Calu3 (cell line): ENCODE results near the gene CLBA1. TPM values are rescaled to one million over a fixed set of nuclear protein-coding genes. Genes with fewer than 3 reads are reported as not detected.
"Not testable (repeated sequence)": the region's sequence is repeated elsewhere in the genome, so short reads cannot be mapped to it uniquely, and the experiment has no call there.

Experiments
- BruUV-seq: library from RNA; stranded (reverse); fragments of 400-500 nt; replicated peaks from 2 replicates; lab custom pipeline; 2021; lab: Mats Ljungman, UMichigan
- CTCF ChIA-PET: fragments of 300-600 bp; sonication (Branson Sonifier 250); formaldehyde crosslinking; loops from one replicate; lab custom pipeline; 2022; ENCODE audit warnings: antibody characterized with exemption; lab: Charles Lee
- DNase-seq: peaks from one replicate; pipeline ENCODE4 v3.0.0; 2022
- H3K27ac Mint-ChIP-seq: one replicate; pipeline ENCODE4 v1.8.0; 2022; ENCODE audit warnings: mixed read lengths; ENCODE audit not compliant: unreplicated experiment
- H3K27me3 Mint-ChIP-seq: one replicate; pipeline ENCODE4 v1.8.0; 2022; ENCODE audit warnings: mixed read lengths; ENCODE audit not compliant: unreplicated experiment
- H3K36me3 Mint-ChIP-seq: one replicate; pipeline ENCODE4 v1.8.0; 2022; ENCODE audit warnings: mild to moderate bottlenecking, moderate library complexity, mixed read lengths; ENCODE audit not compliant: insufficient read depth, unreplicated experiment
- H3K4me1 Mint-ChIP-seq: one replicate; pipeline ENCODE4 v1.8.0; 2022; ENCODE audit warnings: mild to moderate bottlenecking, low read depth, mixed read lengths; ENCODE audit not compliant: unreplicated experiment
- H3K4me3 Mint-ChIP-seq: one replicate; pipeline ENCODE4 v1.8.0; 2022; ENCODE audit warnings: mild to moderate bottlenecking, low read depth, moderate library complexity, mixed read lengths; ENCODE audit not compliant: unreplicated experiment
- H3K9me3 Mint-ChIP-seq: one replicate; pipeline ENCODE4 v1.8.0; 2022; ENCODE audit warnings: low read depth, mixed read lengths; ENCODE audit not compliant: unreplicated experiment
- intact Hi-C: fragments of 100-400 bp; cut with micrococcal nuclease; formaldehyde crosslinking; loops from one replicate; pipeline ENCODE4 v1.10.0; 2022; ENCODE audit not compliant: unreplicated experiment
- total RNA-seq: library from RNA; stranded (reverse); gene quantifications from 2 replicates; pipeline ENCODE4 v1.2.3, GENCODE V29; 2022
- TF ChIP-seq, protein P1 (sequence below): fragments of 200-600 bp; IDR thresholded peaks from one replicate; pipeline ENCODE4 v1.8.0; 2022; ENCODE audit warnings: antibody characterized with exemption; ENCODE audit not compliant: unreplicated experiment

The CLBA1 gene
- total RNA-seq, 1 experiment from 2014 or later = 12.8 TPM

DNA sequence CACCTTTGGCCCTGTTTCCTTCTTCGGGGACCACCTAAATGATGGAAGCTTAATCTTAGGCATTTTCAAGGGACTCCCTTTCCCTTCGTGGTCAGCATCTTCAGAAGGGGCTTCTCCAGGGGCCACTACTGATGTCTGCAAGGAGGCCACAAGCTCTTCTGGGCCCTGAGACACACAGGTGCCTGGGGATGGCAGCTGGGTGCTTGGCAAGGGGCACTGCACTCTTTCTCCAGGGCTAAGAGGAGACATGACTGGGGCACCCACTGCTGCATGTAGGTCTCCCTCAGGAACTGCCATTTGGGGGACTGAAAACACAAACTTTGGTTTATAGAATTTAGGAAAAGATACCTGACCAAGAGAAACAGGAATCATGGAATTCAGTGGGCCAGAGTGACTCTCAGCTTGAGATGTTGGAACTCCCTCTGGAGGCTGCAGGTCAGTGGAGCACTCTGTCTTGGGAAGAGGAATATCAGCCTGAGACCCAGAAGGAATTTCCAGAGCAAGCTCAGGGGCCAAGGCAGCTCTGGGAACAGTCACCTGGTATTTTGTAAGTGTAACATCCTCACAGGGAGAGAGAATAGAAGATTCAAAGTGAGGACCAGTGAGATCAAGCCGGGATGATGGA lies 45.0 kb upstream of the CLBA1 start:
- H3K36me3 Mint-ChIP-seq = peaks cover 12% of the 10 kb centered on the region
- H3K9me3 Mint-ChIP-seq = no peaks in the 10 kb centered on the region
- H3K27ac Mint-ChIP-seq = no peak overlapping the region
- intact Hi-C loops = no loop called here
- no peak for DNase-seq
- no peaks in the 10 kb centered on the region for H3K27me3 Mint-ChIP-seq
- no TSS peak for BruUV-seq
- no peaks in the 10 kb centered on the region for H3K4me1 Mint-ChIP-seq
- no peak overlapping the region for H3K4me3 Mint-ChIP-seq
- TF ChIP-seq, protein P1, sequence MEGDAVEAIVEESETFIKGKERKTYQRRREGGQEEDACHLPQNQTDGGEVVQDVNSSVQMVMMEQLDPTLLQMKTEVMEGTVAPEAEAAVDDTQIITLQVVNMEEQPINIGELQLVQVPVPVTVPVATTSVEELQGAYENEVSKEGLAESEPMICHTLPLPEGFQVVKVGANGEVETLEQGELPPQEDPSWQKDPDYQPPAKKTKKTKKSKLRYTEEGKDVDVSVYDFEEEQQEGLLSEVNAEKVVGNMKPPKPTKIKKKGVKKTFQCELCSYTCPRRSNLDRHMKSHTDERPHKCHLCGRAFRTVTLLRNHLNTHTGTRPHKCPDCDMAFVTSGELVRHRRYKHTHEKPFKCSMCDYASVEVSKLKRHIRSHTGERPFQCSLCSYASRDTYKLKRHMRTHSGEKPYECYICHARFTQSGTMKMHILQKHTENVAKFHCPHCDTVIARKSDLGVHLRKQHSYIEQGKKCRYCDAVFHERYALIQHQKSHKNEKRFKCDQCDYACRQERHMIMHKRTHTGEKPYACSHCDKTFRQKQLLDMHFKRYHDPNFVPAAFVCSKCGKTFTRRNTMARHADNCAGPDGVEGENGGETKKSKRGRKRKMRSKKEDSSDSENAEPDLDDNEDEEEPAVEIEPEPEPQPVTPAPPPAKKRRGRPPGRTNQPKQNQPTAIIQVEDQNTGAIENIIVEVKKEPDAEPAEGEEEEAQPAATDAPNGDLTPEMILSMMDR = no peak
- CTCF ChIA-PET = no interaction called here

DNA sequence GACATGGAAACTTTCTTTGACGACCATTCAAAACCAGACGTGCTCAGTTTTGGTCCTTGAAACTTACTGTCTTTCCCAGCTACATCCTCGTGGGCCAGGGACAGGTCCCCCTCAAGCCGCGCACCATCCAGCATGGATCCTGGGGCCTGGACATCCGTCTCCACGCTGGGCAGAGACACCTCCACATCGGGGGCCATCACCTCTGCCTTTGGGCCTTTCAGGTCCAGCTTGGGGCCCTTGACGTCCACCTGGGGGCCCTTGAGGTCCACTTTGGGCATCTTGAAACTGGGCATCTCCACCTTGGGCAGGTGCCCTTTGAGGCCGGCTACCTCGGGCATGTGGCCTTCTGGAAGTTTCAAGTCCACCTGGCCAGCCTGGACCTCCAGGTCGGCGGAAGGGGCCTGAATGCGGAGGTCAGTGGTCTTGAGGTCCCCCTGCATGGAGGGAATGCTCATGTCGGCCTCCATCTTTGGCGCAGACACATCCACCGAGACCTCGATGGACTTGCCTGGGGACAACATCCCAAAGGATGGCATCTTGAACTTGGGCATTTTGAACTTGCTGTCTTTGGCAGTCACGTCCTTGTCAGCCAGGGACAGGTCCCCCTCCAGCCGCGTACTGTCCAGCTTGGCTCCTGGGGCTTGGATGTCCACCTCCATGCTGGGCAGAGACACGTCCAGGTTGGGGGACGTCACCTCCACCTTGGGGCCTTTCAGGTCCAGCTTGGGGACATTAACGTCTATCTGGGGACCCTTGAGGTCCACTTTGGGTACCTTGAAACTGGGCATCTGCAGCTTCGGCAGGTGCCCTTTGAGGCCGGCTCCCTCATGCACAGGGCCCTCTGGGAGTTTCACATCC lies 43.9 kb upstream of the CLBA1 start:
- TF ChIP-seq, protein P1 = no peak
- no TSS peak for BruUV-seq
- no peaks in the 10 kb centered on the region for H3K4me1 Mint-ChIP-seq
- no peak for DNase-seq
- H3K36me3 Mint-ChIP-seq = peaks cover 17% of the 10 kb centered on the region
- H3K9me3 Mint-ChIP-seq = no peaks in the 10 kb centered on the region
- H3K4me3 Mint-ChIP-seq = no peak overlapping the region
- intact Hi-C loops = no loop called here
- no peak overlapping the region for H3K27ac Mint-ChIP-seq
- CTCF ChIA-PET = no interaction called here
- H3K27me3 Mint-ChIP-seq = no peaks in the 10 kb centered on the region

DNA sequence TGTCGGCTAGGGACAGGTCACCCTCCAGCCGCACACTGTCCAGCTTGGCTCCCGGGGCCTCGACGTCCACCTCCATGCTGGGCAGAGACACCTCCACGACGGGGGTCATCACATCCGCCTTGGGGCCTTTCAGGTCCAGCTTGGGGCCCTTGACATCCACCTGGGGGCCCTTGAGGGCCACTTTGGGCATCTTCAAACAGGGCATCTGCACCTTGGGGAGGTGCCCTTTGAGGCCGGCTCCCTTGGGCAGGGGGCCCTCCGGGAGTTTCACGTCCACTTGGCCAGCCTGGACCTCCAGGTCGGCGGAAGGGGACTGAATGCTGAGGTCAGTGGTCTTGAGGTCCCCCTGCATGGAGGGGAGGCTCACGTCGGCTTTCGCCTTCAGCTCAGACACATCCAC lies 43.0 kb upstream of the CLBA1 start:
- no peaks in the 10 kb centered on the region for H3K27me3 Mint-ChIP-seq
- no TSS peak for BruUV-seq
- CTCF ChIA-PET = no interaction called here
- H3K4me1 Mint-ChIP-seq = no peaks in the 10 kb centered on the region
- H3K4me3 Mint-ChIP-seq = no peak overlapping the region
- H3K9me3 Mint-ChIP-seq = no peaks in the 10 kb centered on the region
- no peak overlapping the region for H3K27ac Mint-ChIP-seq
- intact Hi-C loops = no loop called here
- DNase-seq = no peak
- TF ChIP-seq, protein P1 = no peak
- H3K36me3 Mint-ChIP-seq = peaks cover 22% of the 10 kb centered on the region

DNA sequence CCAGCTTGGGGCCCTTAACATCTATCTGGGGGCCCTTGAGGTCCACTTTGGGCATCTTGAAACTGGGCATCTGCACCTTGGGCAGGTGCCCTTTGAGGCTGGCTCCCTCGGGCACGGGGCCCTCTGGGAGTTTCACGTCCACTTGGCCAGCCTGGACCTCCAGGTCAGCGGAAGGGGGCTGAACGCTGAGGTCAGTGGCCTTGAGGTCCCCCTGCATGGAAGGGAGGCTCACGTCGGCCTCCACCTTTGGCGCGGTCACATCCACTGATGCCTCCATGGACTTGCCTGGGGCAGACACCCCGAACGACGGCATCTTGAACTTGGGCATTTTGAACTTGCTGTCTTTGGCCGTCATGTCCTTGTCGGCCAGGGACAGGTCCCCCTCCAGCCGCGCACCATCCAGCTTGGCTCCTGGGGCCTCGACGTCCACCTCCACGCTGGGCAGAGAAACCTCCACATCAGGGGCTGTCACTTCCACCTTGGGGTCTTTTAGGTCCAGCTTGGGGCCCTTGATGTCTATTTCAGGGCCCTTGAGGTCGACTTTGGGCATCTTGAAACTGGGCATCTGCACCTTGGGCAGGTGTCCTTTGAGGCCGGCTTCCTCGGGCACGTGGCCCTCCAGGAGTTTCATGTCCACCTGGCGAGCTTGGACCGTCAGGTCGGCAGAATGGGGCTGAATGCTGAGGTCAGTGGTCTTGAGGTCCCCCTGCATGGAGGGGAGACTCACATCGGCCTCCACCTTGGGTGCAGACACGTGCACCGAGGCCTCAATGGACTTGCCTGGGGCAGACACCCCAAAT lies 42.2 kb upstream of the CLBA1 start:
- intact Hi-C loops, H3K27ac Mint-ChIP-seq, H3K4me3 Mint-ChIP-seq, BruUV-seq, H3K4me1 Mint-ChIP-seq, H3K27me3 Mint-ChIP-seq, DNase-seq, H3K9me3 Mint-ChIP-seq, CTCF ChIA-PET: not testable (repeated sequence)
- H3K36me3 Mint-ChIP-seq = peaks cover 23% of the 10 kb centered on the region

DNA sequence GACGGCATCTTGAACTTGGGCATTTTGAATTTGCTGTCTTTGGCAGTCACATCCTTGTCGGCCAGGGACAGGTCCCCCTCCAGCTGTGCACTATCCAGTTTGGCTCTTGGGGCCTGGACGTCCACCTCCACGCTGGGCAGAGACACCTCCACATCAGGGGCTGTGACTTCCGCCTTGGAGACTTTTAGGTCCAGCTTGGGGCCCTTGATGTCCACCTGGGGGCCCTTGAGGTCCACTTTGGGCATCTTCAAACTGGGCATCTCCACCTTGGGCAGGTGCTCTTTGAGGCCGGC lies 41.6 kb upstream of the CLBA1 start:
- H3K27me3 Mint-ChIP-seq, CTCF ChIA-PET, H3K9me3 Mint-ChIP-seq, DNase-seq, H3K27ac Mint-ChIP-seq, BruUV-seq, H3K4me1 Mint-ChIP-seq, H3K4me3 Mint-ChIP-seq, intact Hi-C loops: not testable (repeated sequence)
- H3K36me3 Mint-ChIP-seq = peaks cover 23% of the 10 kb centered on the region

DNA sequence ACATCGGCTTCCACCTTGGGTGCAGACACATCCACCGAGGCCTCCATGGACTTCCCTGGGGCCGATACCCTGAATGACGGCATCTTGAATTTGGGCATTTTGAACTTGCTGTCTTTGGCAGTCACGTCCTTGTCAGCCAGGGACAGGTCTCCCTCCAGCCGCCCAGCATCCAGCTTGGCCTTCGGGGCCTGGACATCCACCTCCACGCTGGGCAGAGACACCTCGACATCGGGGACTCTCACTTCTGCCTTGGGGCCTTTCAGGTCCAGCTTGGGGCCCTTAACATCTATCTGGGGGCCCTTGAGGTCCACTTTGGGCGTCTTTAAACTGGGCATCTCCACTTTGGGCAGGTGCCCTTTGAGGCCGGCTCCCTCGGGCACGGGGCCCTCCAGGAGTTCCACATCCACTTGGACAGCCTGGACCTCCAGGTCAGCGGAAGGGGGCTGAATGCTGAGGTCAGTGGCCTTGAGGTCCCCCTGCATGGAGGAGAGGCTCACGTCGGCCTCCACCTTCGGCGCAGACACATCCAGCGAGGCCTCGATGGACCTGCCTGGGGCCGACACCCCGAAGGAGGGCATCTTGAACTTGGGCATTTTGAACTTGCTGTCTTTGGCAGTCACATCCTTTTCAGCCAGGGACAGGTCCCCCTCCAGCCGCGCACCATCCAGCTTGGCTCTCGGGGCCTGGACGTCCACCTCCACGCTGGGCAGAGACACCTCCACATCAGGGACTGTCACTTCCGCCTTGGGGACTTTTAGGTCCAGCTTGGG lies 41.0 kb upstream of the CLBA1 start:
- H3K4me1 Mint-ChIP-seq, BruUV-seq, DNase-seq, intact Hi-C loops, H3K9me3 Mint-ChIP-seq, CTCF ChIA-PET, H3K4me3 Mint-ChIP-seq, H3K27me3 Mint-ChIP-seq, H3K27ac Mint-ChIP-seq: not testable (repeated sequence)
- peaks cover 23% of the 10 kb centered on the region for H3K36me3 Mint-ChIP-seq

DNA sequence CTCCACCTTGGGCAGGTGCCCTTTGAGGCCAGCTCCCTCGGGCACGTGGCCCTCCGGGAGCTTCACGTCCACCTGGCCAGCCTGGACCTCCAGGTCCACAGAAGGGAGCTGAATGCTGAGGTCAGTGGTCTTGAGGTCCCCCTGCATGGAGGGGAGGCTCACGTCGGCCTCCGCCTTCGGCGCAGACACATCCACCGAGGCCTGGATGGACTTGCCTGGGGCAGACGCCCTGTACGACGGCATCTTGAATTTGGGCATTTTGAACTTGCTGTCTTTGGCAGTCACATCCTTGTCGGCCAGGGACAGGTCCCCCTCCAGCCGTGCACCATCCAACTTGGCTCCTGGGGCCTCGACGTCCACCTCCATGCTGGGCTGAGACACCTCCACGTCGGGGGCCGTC lies 40.3 kb upstream of the CLBA1 start:
- H3K27me3 Mint-ChIP-seq = not testable (repeated sequence)
- H3K36me3 Mint-ChIP-seq = peaks cover 23% of the 10 kb centered on the region

More for the DNA sequence above, 40.3 kb upstream of the CLBA1 start:
- intact Hi-C loops, H3K27ac Mint-ChIP-seq, H3K4me1 Mint-ChIP-seq, BruUV-seq, CTCF ChIA-PET, H3K4me3 Mint-ChIP-seq, H3K9me3 Mint-ChIP-seq, DNase-seq: not testable (repeated sequence)
